Measurements from ENCODE around the gene FLNC. TPM values are rescaled to one million over a fixed set of nuclear protein-coding genes. Genes with fewer than 3 reads are reported as not detected.

Gene FLNC
- total RNA-seq, 1 donor from 2014 or later, result 6.7 TPM

GRCh38 chr7:128891942-128892269 is 61.7 kb downstream of the FLNC start:
- H4K20me1 ChIP-seq (ENCODE audit: low read depth), result no peaks in the 10 kb centered on the region
- Mint-ChIP-seq H3K27me3 (ENCODE audit: insufficient read depth, low read depth) (peaks cover 11% of the 10 kb centered on the region), H3K27ac (no peak overlapping the region), H3K9me3 (no peaks in the 10 kb centered on the region), H3K4me3 (no peak overlapping the region), H3K36me3 (no peaks in the 10 kb centered on the region), H3K4me1 (no peaks in the 10 kb centered on the region)
- H3K27ac ChIP-seq, result no peak overlapping the region
- peaks cover 14% of the 10 kb centered on the region for H3F3A ChIP-seq (ENCODE audit: low read depth)
- H3K4me3 ChIP-seq, result no peak overlapping the region
- TF ChIP-seq CTCF (IDR thresholded peaks at IDR 0.05) (no peak), EZH2 (IDR thresholded peaks at IDR 0.05) (no peak), EZH2phosphoT487 (IDR thresholded peaks at IDR 0.05) (no peak)
- H2AFZ ChIP-seq (replicated peaks), result no peak overlapping the region
- no peak for DNase-seq (ENCODE audit: low spot score)
- H3K9me3 ChIP-seq (ENCODE audit: low read depth), result no peaks in the 10 kb centered on the region
- no peaks in the 10 kb centered on the region for H3K36me3 ChIP-seq
- H3K27me3 ChIP-seq, result peaks cover 25% of the 10 kb centered on the region
- no peaks in the 10 kb centered on the region for H3K79me2 ChIP-seq (ENCODE audit: low read depth)
- H3K4me1 ChIP-seq, result no peaks in the 10 kb centered on the region
- H3K9ac ChIP-seq, result no peak overlapping the region
- H3K4me2 ChIP-seq, result no peak overlapping the region

GRCh38 chr7:128892521-128893250 is 62.5 kb downstream of the FLNC start:
- no peak for DNase-seq (ENCODE audit: low spot score)
- Histone ChIP-seq H3K9me3 (ENCODE audit: low read depth) (no peaks in the 10 kb centered on the region), H3K4me3 (no peak overlapping the region), H3K4me1 (no peaks in the 10 kb centered on the region), H3F3A (ENCODE audit: low read depth) (peaks cover 14% of the 10 kb centered on the region), H3K27ac (no peak overlapping the region), H3K9ac (no peak overlapping the region), H3K4me2 (no peak overlapping the region), H2AFZ (replicated peaks) (no peak overlapping the region), H4K20me1 (ENCODE audit: low read depth) (no peaks in the 10 kb centered on the region), H3K27me3 (peaks cover 25% of the 10 kb centered on the region), H3K36me3 (no peaks in the 10 kb centered on the region), H3K79me2 (ENCODE audit: low read depth) (no peaks in the 10 kb centered on the region)
- Mint-ChIP-seq H3K27me3 (ENCODE audit: insufficient read depth, low read depth) (peaks cover 9% of the 10 kb centered on the region), H3K27ac (no peak overlapping the region), H3K36me3 (no peaks in the 10 kb centered on the region), H3K4me1 (no peaks in the 10 kb centered on the region), H3K9me3 (no peaks in the 10 kb centered on the region), H3K4me3 (no peak overlapping the region)
- TF ChIP-seq EZH2 (IDR thresholded peaks at IDR 0.05), result no peak
- no peak for TF ChIP-seq EZH2phosphoT487 (IDR thresholded peaks at IDR 0.05)
- no peak for TF ChIP-seq CTCF (IDR thresholded peaks at IDR 0.05)

GRCh38 chr7:128893251-128894100 is 63.3 kb downstream of the FLNC start:
- Mint-ChIP-seq H3K36me3 (no peaks in the 10 kb centered on the region), H3K27me3 (ENCODE audit: insufficient read depth, low read depth) (peaks cover 9% of the 10 kb centered on the region), H3K27ac (no peak overlapping the region), H3K4me1 (no peaks in the 10 kb centered on the region), H3K9me3 (peaks cover under 1% of the 10 kb centered on the region), H3K4me3 (no peak overlapping the region)
- no peak overlapping the region for H3K4me3 ChIP-seq
- no peak overlapping the region for H3K4me2 ChIP-seq
- H3K9ac ChIP-seq, result no peak overlapping the region
- no peaks in the 10 kb centered on the region for H4K20me1 ChIP-seq (ENCODE audit: low read depth)
- no peaks in the 10 kb centered on the region for H3K4me1 ChIP-seq
- H3K79me2 ChIP-seq (ENCODE audit: low read depth), result no peaks in the 10 kb centered on the region
- H2AFZ ChIP-seq (replicated peaks), result no peak overlapping the region
- TF ChIP-seq EZH2 (IDR thresholded peaks at IDR 0.05) (no peak), CTCF (IDR thresholded peaks at IDR 0.05) (no peak), EZH2phosphoT487 (IDR thresholded peaks at IDR 0.05) (no peak)
- peaks cover 11% of the 10 kb centered on the region for H3F3A ChIP-seq (ENCODE audit: low read depth)
- no peaks in the 10 kb centered on the region for H3K36me3 ChIP-seq
- H3K27me3 ChIP-seq, result peaks cover 25% of the 10 kb centered on the region
- no peak overlapping the region for H3K27ac ChIP-seq
- no peak for DNase-seq (ENCODE audit: low spot score)
- H3K9me3 ChIP-seq (ENCODE audit: low read depth), result no peaks in the 10 kb centered on the region
